Endothelial cell of umbilical vein (primary cell): Measurements from ENCODE around the gene C1orf210. TPM values are rescaled to one million over a fixed set of nuclear protein-coding genes. Genes with fewer than 3 reads are reported as not detected.

Source experiments
- BruUV-seq: library from RNA; stranded (reverse); fragments of 400-500 nt; replicated peaks from 2 replicates; lab custom pipeline; 2021; lab: Mats Ljungman, UMichigan
- CTCF ChIA-PET: fragments of 300-600, 350-600 bp; sonication (Branson Sonifier 250); formaldehyde crosslinking; loops from one replicate; lab custom pipeline; 2021; ENCODE audit warnings: antibody characterized with exemption, inconsistent platforms; lab: Charles Lee
- POLR2A ChIA-PET: fragments of 300-600, 350-600 bp; sonication (Branson Sonifier 250); formaldehyde crosslinking; loops from one replicate; lab custom pipeline; 2021; ENCODE audit warnings: antibody characterized with exemption, inconsistent platforms; lab: Charles Lee
- DNase-seq: peaks from one replicate; pipeline ENCODE4 v3.0.0-alpha.2; 2011; ENCODE audit warnings: low read depth, low spot score
- FAIRE-seq: peaks from 2 replicates; lab custom pipeline; 2011; peaks lifted over from hg19 to GRCh38; lab: Jason Lieb, UNC
- H2AFZ ChIP-seq: 2 replicates; pipeline ENCODE4 v1.6.0; 2012; ENCODE audit warnings: low read depth, low read length, control low read depth, inconsistent platforms
- H3K27ac ChIP-seq: 2 replicates; pipeline ENCODE4 v1.5.1; 2011; ENCODE audit warnings: low read depth, mild to moderate bottlenecking, control low read depth, low read length, moderate library complexity; ENCODE audit not compliant: insufficient read depth
- H3K27me3 ChIP-seq, 2 experiments: 2 replicates each; pipeline versions ENCODE4 v1.6.0 to v1.6.1; 2011; ENCODE audit warnings: low read length in 2 of 2, mixed read lengths in 1 of 2; ENCODE audit not compliant: control insufficient read depth in 2 of 2, insufficient read depth in 2 of 2
- H3K36me3 ChIP-seq, 2 experiments: 2 replicates in 1 of 2; 3 replicates in 1 of 2; pipeline ENCODE4 v1.5.1; 2011; ENCODE audit warnings: low read length in 2 of 2, mild to moderate bottlenecking in 1 of 2, moderate library complexity in 1 of 2; ENCODE audit not compliant: control insufficient read depth in 2 of 2, insufficient read depth in 2 of 2; ENCODE audit errors: extremely low read depth in 1 of 2
- H3K4me1 ChIP-seq: 3 replicates; pipeline ENCODE4 v1.5.1; 2011; ENCODE audit warnings: mild to moderate bottlenecking, low read length; ENCODE audit not compliant: control insufficient read depth, insufficient read depth; ENCODE audit errors: extremely low read depth
- H3K4me2 ChIP-seq: 2 replicates; pipeline ENCODE4 v1.6.1; 2011; ENCODE audit warnings: low read length, control low read depth, mixed read lengths; ENCODE audit not compliant: insufficient read depth
- H3K4me3 ChIP-seq, 3 experiments: fragments of 200-600 bp in 1 of 3; sonication (generic), shearing (Covaris generic) in 1 of 3; replicated peaks in 1 of 3; 2 replicates each; pipeline ENCODE4 v1.5.1; 2011 to 2016; ENCODE audit warnings: control low read depth in 3 of 3, low read length in 3 of 3, mild to moderate bottlenecking in 2 of 3, inconsistent platforms in 1 of 3, low read depth in 1 of 3, moderate library complexity in 1 of 3; ENCODE audit not compliant: insufficient read depth in 1 of 3
- H3K79me2 ChIP-seq: 2 replicates; pipeline ENCODE4 v1.6.0; 2012; ENCODE audit warnings: low read length, inconsistent platforms; ENCODE audit not compliant: control insufficient read depth, insufficient read depth
- H3K9ac ChIP-seq: replicated peaks from 2 replicates; pipeline ENCODE3; 2011; ENCODE audit warnings: low read length, control low read depth; ENCODE audit not compliant: insufficient read depth; ENCODE audit errors: extremely low read depth
- H3K9me1 ChIP-seq: replicated peaks from 3 replicates; pipeline ENCODE4 v1.6.0; 2011; ENCODE audit warnings: mild to moderate bottlenecking, low read length; ENCODE audit not compliant: control insufficient read depth, insufficient read depth; ENCODE audit errors: extremely low read depth
- H3K9me3 ChIP-seq: replicated peaks from 2 replicates; pipeline ENCODE4 v1.5.1; 2012; ENCODE audit warnings: low read length, inconsistent platforms; ENCODE audit not compliant: control insufficient read depth, insufficient read depth
- H4K20me1 ChIP-seq: replicated peaks from 2 replicates; pipeline ENCODE3; 2011; ENCODE audit warnings: mild to moderate bottlenecking, low read length; ENCODE audit not compliant: control insufficient read depth, insufficient read depth; ENCODE audit errors: extremely low read depth
- EZH2 ChIP-seq: IDR thresholded peaks from 2 replicates; pipeline ENCODE4 v1.6.1; 2012; ENCODE audit warnings: borderline replicate concordance, low read depth, mild to moderate bottlenecking, moderate library complexity, low read length, inconsistent platforms; ENCODE audit not compliant: severe bottlenecking
- FOS ChIP-seq: IDR thresholded peaks from 2 replicates; pipeline ENCODE4 v1.6.1; 2011; ENCODE audit warnings: mild to moderate bottlenecking, low read length, moderate library complexity, borderline replicate concordance; ENCODE audit not compliant: insufficient read depth
- GATA2 ChIP-seq: IDR thresholded peaks from 2 replicates; pipeline ENCODE4 v1.7.0; 2011; ENCODE audit warnings: low read depth, mild to moderate bottlenecking, moderate library complexity, mixed read lengths, low read length; ENCODE audit not compliant: insufficient read length, insufficient read depth
- JUN ChIP-seq: IDR thresholded peaks from 2 replicates; pipeline ENCODE4 v1.6.1; 2011; ENCODE audit warnings: borderline replicate concordance, low read depth; ENCODE audit not compliant: insufficient read length, insufficient read depth
- MYC ChIP-seq: IDR thresholded peaks from one replicate; pipeline ENCODE4 v1.6.1; 2011; ENCODE audit warnings: mild to moderate bottlenecking, low read depth, low read length
- POLR2A ChIP-seq: IDR thresholded peaks from 2 replicates; pipeline ENCODE4 v1.6.1; 2012; ENCODE audit warnings: low read depth, mild to moderate bottlenecking, control low read depth, low read length
- POLR2AphosphoS5 ChIP-seq: IDR thresholded peaks from 2 replicates; pipeline ENCODE4 v1.6.1; 2012; ENCODE audit warnings: low read depth, mild to moderate bottlenecking, control low read depth, low read length, moderate library complexity; ENCODE audit not compliant: insufficient read depth
- dilution Hi-C: fragments of 300-500 bp; cut with MboI; formaldehyde crosslinking; loops from one replicate; pipeline ENCODE4 v1.15.0; 2019; ENCODE audit warnings: low sequenced_read_pairs; ENCODE audit not compliant: extremely low pct_ligation_motif_present
- intact Hi-C: fragments of 100-400 bp; cut with micrococcal nuclease; formaldehyde crosslinking; loops from one replicate; pipeline ENCODE4 v1.10.0; 2022
- polyA plus RNA-seq, 4 experiments: library from polyadenylated mRNA; depleted of rRNA in 3 of 4; stranded (reverse) in 3 of 4; unstranded in 1 of 4; fragments of >200 nt; gene quantifications; 2 replicates each; pipeline versions ENCODE4 v1.2.1 to v1.2.3, GENCODE V29; 2011 to 2012; ENCODE audit warnings: missing spikeins in 1 of 4
- total RNA-seq: library from RNA; stranded (reverse); gene quantifications from 2 replicates; pipeline ENCODE4 v1.2.3, GENCODE V29; 2021
- TF ChIP-seq, protein P1 (sequence below): IDR thresholded peaks from 2 replicates; pipeline ENCODE4 v1.6.1; 2011; ENCODE audit not compliant: insufficient read depth, insufficient read length
- TF ChIP-seq, protein P2 (sequence below), 2 donors: IDR thresholded peaks; 1 replicate in 1 of 2; 2 replicates in 1 of 2; pipeline ENCODE4 v1.5.1; 2011; ENCODE audit warnings: low read length in 2 of 2, mild to moderate bottlenecking in 2 of 2, moderate library complexity in 2 of 2, control low read depth in 1 of 2, inconsistent platforms in 1 of 2, low read depth in 1 of 2; ENCODE audit not compliant: insufficient read depth in 1 of 2; ENCODE audit errors: extremely low read depth in 1 of 2

Gene C1orf210
- total and polyA plus RNA-seq, 2 donors (not counting 3 experiments of a cell fraction or from before 2014, with no cell fraction given) = not detected

DNA sequence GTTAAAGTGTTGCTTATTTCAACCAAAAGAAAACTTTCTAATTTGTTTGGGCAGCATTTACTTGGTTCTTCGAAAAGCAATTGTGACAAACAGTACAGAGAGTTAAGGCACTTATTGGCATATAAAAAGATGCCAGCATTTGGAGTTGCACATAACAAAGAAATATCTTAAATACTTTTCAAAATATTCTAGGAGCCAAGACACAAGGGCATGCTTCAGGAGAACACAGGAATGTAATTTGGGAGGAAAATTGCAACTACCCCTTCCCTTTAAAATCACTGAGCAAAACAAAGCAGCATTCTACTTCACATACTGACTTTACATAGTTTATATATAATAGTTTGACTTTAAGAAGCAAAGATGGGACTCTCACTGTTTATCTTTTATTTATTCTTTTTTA, 10.8 kb upstream of the C1orf210 start:
- Histone ChIP-seq H3K4me3 (no peak overlapping the region), H3K9ac (peak overlapping the region; percentile 29), H3K4me1 (peaks cover 35% of the 10 kb centered on the region), H3K27ac (peak overlapping the region; percentile 64), H3K36me3 (no peaks in the 10 kb centered on the region), H2AFZ (no peak overlapping the region), H4K20me1 (no peaks in the 10 kb centered on the region), H3K9me3 (no peaks in the 10 kb centered on the region), H3K79me2 (peaks cover 5% of the 10 kb centered on the region), H3K9me1 (no peaks in the 10 kb centered on the region), H3K4me2 (peak overlapping the region; percentile 28), H3K27me3 (no peaks in the 10 kb centered on the region)
- no peak for TF ChIP-seq POLR2AphosphoS5
- no peak for TF ChIP-seq JUN
- TF ChIP-seq, protein P1, sequence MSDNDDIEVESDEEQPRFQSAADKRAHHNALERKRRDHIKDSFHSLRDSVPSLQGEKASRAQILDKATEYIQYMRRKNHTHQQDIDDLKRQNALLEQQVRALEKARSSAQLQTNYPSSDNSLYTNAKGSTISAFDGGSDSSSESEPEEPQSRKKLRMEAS = no peak
- TF ChIP-seq POLR2A = no peak
- TF ChIP-seq FOS = no peak
- TF ChIP-seq, protein P2, sequence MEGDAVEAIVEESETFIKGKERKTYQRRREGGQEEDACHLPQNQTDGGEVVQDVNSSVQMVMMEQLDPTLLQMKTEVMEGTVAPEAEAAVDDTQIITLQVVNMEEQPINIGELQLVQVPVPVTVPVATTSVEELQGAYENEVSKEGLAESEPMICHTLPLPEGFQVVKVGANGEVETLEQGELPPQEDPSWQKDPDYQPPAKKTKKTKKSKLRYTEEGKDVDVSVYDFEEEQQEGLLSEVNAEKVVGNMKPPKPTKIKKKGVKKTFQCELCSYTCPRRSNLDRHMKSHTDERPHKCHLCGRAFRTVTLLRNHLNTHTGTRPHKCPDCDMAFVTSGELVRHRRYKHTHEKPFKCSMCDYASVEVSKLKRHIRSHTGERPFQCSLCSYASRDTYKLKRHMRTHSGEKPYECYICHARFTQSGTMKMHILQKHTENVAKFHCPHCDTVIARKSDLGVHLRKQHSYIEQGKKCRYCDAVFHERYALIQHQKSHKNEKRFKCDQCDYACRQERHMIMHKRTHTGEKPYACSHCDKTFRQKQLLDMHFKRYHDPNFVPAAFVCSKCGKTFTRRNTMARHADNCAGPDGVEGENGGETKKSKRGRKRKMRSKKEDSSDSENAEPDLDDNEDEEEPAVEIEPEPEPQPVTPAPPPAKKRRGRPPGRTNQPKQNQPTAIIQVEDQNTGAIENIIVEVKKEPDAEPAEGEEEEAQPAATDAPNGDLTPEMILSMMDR (IDR thresholded peaks at IDR 0.05; ENCODE audit: extremely low read depth in 1 of 2, insufficient read depth in 1 of 2, low read depth in 1 of 2, low read length in 2 of 2) = no peak
- TF ChIP-seq MYC = no peak
- TF ChIP-seq EZH2 = no peak
- TF ChIP-seq GATA2 = no peak
- DNase-seq = no peak
- POLR2A ChIA-PET = interaction anchor here (2.5 kb wide), 1 partner anchor 8 kb away, joined by 15 read pairs; no protein-coding TSS in a partner anchor
- intact Hi-C loops (no loop called here), dilution Hi-C loops (no loop called here)
- BruUV-seq = no TSS peak
- CTCF ChIA-PET = interaction anchor here (2.0 kb wide), 1 partner anchor 69 kb away, joined by 8 read pairs; no protein-coding TSS in a partner anchor
- FAIRE-seq = no peak
